Measurements from ENCODE around the gene NFU1.
A peak's percentile ranks its signal among the peaks of the same experiment; 100 is the strongest.
"Not testable (repeated sequence)": the region's sequence is repeated elsewhere in the genome, so short reads cannot be mapped to it uniquely, and the experiment has no call there.

NFU1 gene

DNA sequence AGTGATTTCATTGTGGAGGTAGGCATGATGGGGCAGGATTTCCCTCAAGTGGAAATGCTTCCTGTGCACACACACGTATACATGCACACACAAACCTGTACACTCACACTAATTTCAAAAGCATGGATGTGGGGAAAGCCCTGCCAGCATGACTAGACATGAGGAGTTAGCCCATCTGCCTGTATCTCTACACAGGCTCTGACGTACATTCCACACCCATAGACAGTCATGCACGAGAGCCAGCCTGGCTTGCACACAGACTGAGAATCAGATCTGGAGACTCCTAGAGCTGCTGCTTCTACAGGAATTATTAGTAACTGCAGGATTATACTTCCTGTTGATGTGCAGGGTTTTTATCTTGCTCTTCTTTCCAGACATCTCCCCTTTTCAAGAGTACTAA is 27.3 kb upstream of the NFU1 start:
- H3K27me3 Mint-ChIP-seq = no peaks in the 10 kb centered on the region
- H3K27ac Mint-ChIP-seq = peak overlapping the region in 1 of 2 donors; percentile 71
- DNase-seq = no peak
- H3K4me1 Mint-ChIP-seq (ENCODE audit: low read depth in 2 of 2) = peaks cover 6 to 8% of the 10 kb centered on the region in 2 donors
- no peak overlapping the region for H3K4me3 Mint-ChIP-seq
- ATAC-seq (replicated peaks) = no peak
- no peaks in the 10 kb centered on the region for H3K9me3 Mint-ChIP-seq
- peaks cover 34% of the 10 kb centered on the region for H3K36me3 Mint-ChIP-seq (ENCODE audit: insufficient read depth)

DNA sequence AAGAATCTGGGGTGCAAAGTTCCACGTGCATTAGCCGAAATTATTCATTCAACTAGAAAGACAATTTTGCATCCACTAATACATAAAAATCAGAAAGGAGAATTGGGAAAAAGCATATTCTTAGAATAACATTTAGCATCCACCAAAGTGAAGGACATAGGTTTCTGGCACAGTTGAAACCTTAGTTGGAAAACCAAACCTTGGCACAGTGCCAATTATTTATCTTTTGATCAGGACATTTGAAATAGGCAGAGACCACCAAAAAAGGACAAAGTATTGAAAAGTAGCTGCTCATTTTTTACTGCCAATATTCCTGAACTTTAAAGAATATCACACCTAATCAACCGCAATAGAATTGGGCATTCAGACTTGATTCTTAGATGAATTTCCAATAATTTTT is 25.5 kb upstream of the NFU1 start:
- Mint-ChIP-seq H3K4me1 (ENCODE audit: low read depth in 2 of 2) (peaks cover 3 to 6% of the 10 kb centered on the region in 2 donors), H3K36me3 (ENCODE audit: insufficient read depth) (peaks cover 34% of the 10 kb centered on the region), H3K4me3 (no peak overlapping the region), H3K9me3 (no peaks in the 10 kb centered on the region), H3K27ac (peak overlapping the region in 1 of 2 donors; percentile 57), H3K27me3 (no peaks in the 10 kb centered on the region)
- no peak for DNase-seq
- no peak for ATAC-seq (replicated peaks)

DNA sequence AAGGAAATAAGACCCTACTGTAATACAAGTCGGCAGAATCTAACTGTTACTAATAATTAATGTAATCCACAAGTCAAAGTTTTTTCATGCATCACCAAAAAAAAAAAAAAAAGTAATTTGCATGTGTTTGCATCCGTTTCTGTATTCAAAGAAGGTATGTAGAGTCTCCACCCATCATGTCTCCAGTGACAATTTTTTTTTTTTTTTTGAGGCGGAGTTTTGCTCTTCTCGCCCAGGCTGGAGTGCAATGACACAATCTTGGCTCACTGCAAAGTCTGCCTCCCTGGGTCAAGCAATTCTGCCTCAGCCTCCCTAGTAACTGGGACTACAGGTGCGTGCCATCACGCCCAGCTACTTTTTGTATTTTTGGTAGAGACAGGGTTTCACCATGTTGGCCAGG is 24.2 kb upstream of the NFU1 start:
- H3K4me1 Mint-ChIP-seq (ENCODE audit: low read depth in 2 of 2) = peaks cover 0 to 6% of the 10 kb centered on the region in 2 donors
- DNase-seq = no peak
- no peaks in the 10 kb centered on the region for H3K9me3 Mint-ChIP-seq
- no peak overlapping the region for H3K4me3 Mint-ChIP-seq
- H3K27ac Mint-ChIP-seq = no peak overlapping the region
- H3K36me3 Mint-ChIP-seq (ENCODE audit: insufficient read depth) = peaks cover 30% of the 10 kb centered on the region
- ATAC-seq (replicated peaks) = no peak
- H3K27me3 Mint-ChIP-seq = no peaks in the 10 kb centered on the region

GRCh38 chr2:69459936-69460335 is 22.7 kb upstream of the NFU1 start:
- no peak overlapping the region for H3K27ac Mint-ChIP-seq
- H3K36me3 Mint-ChIP-seq (ENCODE audit: insufficient read depth) = peaks cover 24% of the 10 kb centered on the region
- H3K4me1 Mint-ChIP-seq (ENCODE audit: low read depth in 2 of 2) = peaks cover 2 to 12% of the 10 kb centered on the region in 2 donors
- H3K27me3 Mint-ChIP-seq = no peaks in the 10 kb centered on the region
- DNase-seq (no peak), ATAC-seq (replicated peaks) (no peak)
- H3K9me3 Mint-ChIP-seq = no peaks in the 10 kb centered on the region
- no peak overlapping the region for H3K4me3 Mint-ChIP-seq

- Mint-ChIP-seq H3K4me1 (ENCODE audit: low read depth in 2 of 2) (peaks cover 2 to 9% of the 10 kb centered on the region in 2 donors), H3K4me3 (no peak overlapping the region), H3K9me3 (no peaks in the 10 kb centered on the region), H3K27me3 (no peaks in the 10 kb centered on the region), H3K27ac (peak overlapping the region; percentile 3 to 44), H3K36me3 (ENCODE audit: insufficient read depth) (peaks cover 11% of the 10 kb centered on the region)
- no peak for ATAC-seq (replicated peaks)
- no peak for DNase-seq
Measured at GRCh38 chr2:69456950-69457445, 19.8 kb upstream of the NFU1 start.

- Mint-ChIP-seq H3K9me3 (no peaks in the 10 kb centered on the region), H3K36me3 (ENCODE audit: insufficient read depth) (peaks cover 4% of the 10 kb centered on the region), H3K4me3 (no peak overlapping the region), H3K4me1 (ENCODE audit: low read depth in 2 of 2) (peaks cover 2 to 9% of the 10 kb centered on the region in 2 donors), H3K27ac (peak overlapping the region; percentile 44 to 67), H3K27me3 (no peaks in the 10 kb centered on the region)
- DNase-seq (no peak), ATAC-seq (replicated peaks) (no peak)
Measured at GRCh38 chr2:69456154-69456553, 18.9 kb upstream of the NFU1 start.

- peaks cover 4% of the 10 kb centered on the region for H3K36me3 Mint-ChIP-seq (ENCODE audit: insufficient read depth)
- DNase-seq (no peak), ATAC-seq (replicated peaks) (no peak)
- no peaks in the 10 kb centered on the region for H3K27me3 Mint-ChIP-seq
- H3K9me3 Mint-ChIP-seq = no peaks in the 10 kb centered on the region
- H3K27ac Mint-ChIP-seq = peak overlapping the region in 1 of 2 donors; percentile 67
- no peak overlapping the region for H3K4me3 Mint-ChIP-seq
- H3K4me1 Mint-ChIP-seq (ENCODE audit: low read depth in 2 of 2) = peaks cover 2 to 9% of the 10 kb centered on the region in 2 donors
Measured at GRCh38 chr2:69454976-69455375, 17.7 kb upstream of the NFU1 start.

DNA sequence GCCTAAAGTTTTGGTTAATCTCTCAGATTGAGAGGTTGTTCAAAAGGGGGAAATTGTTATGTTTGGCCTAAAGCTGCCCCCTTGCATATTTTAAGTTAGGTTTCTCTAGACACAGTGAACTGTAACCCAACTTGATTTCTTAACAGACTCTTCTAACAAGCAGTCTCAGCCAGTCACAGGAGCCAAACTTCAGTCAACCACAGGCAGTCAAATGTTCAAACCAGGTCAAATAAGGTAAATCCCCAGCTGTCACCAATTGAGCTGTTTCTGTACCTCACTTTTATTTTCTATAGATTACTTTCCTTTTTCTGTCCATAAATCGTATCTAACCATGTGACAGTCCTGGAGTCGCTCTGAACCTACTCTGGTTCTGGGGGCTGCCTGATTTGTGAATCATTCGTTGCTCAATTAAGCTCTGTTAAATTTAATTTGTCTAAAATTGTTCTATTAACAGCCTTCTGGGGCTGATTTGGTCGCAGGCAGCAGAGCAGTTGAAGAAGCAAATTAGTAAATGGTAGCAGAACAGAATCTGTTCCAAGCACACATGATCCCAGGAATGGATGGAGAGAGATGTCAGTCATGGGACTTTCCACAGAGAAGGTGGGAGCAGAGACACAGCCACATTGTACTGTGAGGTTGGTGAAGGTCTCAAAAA is 16.4 kb upstream of the NFU1 start:
- DNase-seq = no peak
- Mint-ChIP-seq H3K4me3 (no peak overlapping the region), H3K27me3 (no peaks in the 10 kb centered on the region), H3K36me3 (ENCODE audit: insufficient read depth) (peaks cover 4% of the 10 kb centered on the region), H3K27ac (no peak overlapping the region), H3K4me1 (ENCODE audit: low read depth in 2 of 2) (peaks cover 2 to 9% of the 10 kb centered on the region in 2 donors), H3K9me3 (no peaks in the 10 kb centered on the region)
- ATAC-seq (replicated peaks) = peak; percentile 51

- Mint-ChIP-seq H3K27me3 (no peaks in the 10 kb centered on the region), H3K4me1 (ENCODE audit: low read depth in 2 of 2) (peaks cover 2 to 9% of the 10 kb centered on the region in 2 donors), H3K36me3 (ENCODE audit: insufficient read depth) (peaks cover 4% of the 10 kb centered on the region), H3K9me3 (no peaks in the 10 kb centered on the region), H3K27ac (no peak overlapping the region), H3K4me3 (no peak overlapping the region)
- DNase-seq = no peak
- ATAC-seq (replicated peaks) = no peak
Measured at GRCh38 chr2:69452687-69453086, 15.5 kb upstream of the NFU1 start.

DNA sequence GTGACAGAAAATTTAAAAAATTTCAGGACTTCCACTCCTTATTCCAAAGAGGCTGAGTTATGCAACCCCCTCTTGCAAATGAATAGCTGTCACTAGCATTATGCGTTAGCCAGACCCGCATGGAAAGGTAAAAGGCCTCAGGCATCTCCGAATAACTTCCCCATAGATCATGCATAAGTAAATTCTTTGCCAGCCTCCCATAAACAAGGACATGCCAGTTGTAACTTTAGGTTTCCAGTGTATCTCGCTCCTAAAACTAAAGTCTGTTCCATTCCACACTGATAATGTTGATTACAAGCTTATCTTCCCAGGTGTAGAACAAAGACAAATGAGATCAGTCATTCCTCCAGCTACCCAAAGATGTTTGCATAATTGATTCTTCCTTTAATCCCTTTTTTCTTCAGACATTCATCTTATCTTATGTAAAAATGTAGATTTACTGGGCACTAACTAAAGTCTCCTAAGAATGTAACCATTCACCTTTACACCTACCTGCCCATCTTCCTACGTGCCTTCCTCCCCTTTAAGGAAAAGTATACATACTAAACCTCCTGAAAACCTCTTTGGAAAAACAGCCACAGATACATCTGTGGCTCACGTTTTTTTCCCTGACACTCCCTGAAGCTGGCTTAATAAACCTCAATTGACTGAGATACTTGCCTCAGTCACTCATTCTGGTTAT is 13.6 kb upstream of the NFU1 start:
- ATAC-seq (replicated peaks) (no peak), DNase-seq (no peak)
- H3K9me3 Mint-ChIP-seq = no peaks in the 10 kb centered on the region
- peaks cover 2 to 7% of the 10 kb centered on the region in 2 donors for H3K4me1 Mint-ChIP-seq (ENCODE audit: low read depth in 2 of 2)
- no peaks in the 10 kb centered on the region for H3K27me3 Mint-ChIP-seq
- H3K4me3 Mint-ChIP-seq = no peak overlapping the region
- no peak overlapping the region for H3K27ac Mint-ChIP-seq
- no peaks in the 10 kb centered on the region for H3K36me3 Mint-ChIP-seq (ENCODE audit: insufficient read depth)

- H3K36me3 Mint-ChIP-seq (ENCODE audit: insufficient read depth) = no peaks in the 10 kb centered on the region
- H3K4me1 Mint-ChIP-seq (ENCODE audit: low read depth in 2 of 2) = no peaks in the 10 kb centered on the region
- ATAC-seq (replicated peaks) (no peak), DNase-seq (no peak)
- H3K27ac Mint-ChIP-seq = no peak overlapping the region
- H3K4me3 Mint-ChIP-seq = no peak overlapping the region
- no peaks in the 10 kb centered on the region for H3K27me3 Mint-ChIP-seq
- no peaks in the 10 kb centered on the region for H3K9me3 Mint-ChIP-seq
Measured at GRCh38 chr2:69449906-69450305, 12.7 kb upstream of the NFU1 start.

GRCh38 chr2:69443673-69444072 is 6.4 kb upstream of the NFU1 start:
- not testable (repeated sequence) for H3K4me1 Mint-ChIP-seq (ENCODE audit: low read depth in 2 of 2); DNase-seq; H3K36me3 Mint-ChIP-seq (ENCODE audit: insufficient read depth); ATAC-seq (replicated peaks); H3K27me3 Mint-ChIP-seq; H3K4me3 Mint-ChIP-seq; H3K9me3 Mint-ChIP-seq; H3K27ac Mint-ChIP-seq

GRCh38 chr2:69439499-69439898 is 2.3 kb upstream of the NFU1 start:
- H3K4me1 Mint-ChIP-seq (ENCODE audit: low read depth in 2 of 2) = peaks cover 16 to 27% of the 10 kb centered on the region in 2 donors
- H3K4me3 Mint-ChIP-seq; H3K27me3 Mint-ChIP-seq; DNase-seq; H3K9me3 Mint-ChIP-seq; ATAC-seq (replicated peaks): not testable (repeated sequence)
- peaks cover 24% of the 10 kb centered on the region for H3K36me3 Mint-ChIP-seq (ENCODE audit: insufficient read depth)
- H3K27ac Mint-ChIP-seq = peak overlapping the region; percentile 10 to 97

DNA sequence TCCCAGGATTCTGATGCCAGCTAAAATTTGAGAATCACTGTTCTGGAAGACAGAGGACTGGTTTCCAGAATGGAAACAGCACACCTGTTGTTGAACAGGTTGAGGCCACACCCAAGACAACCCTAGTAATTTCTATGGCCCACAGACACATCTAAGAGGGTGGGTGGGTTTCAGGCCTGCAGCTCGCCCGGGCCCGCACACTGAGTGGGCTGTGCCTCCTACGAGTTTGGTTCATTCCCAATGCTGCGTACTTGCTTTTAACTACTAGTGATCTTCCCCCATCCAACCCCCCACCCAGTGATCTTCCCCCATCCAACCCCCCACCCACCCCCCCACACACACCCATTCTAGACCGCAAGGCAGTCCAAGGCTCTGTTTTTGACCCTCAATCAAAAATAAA is 1.3 kb upstream of the NFU1 start:
- H3K27ac Mint-ChIP-seq = peak overlapping the region; percentile 97
- no peaks in the 10 kb centered on the region for H3K27me3 Mint-ChIP-seq
- DNase-seq (no peak), ATAC-seq (replicated peaks) (no peak)
- H3K9me3 Mint-ChIP-seq = no peaks in the 10 kb centered on the region
- peaks cover 24% of the 10 kb centered on the region for H3K36me3 Mint-ChIP-seq (ENCODE audit: insufficient read depth)
- H3K4me1 Mint-ChIP-seq (ENCODE audit: low read depth in 2 of 2) = peaks cover 22 to 30% of the 10 kb centered on the region in 2 donors
- peak overlapping the region; percentile 44 to 88 for H3K4me3 Mint-ChIP-seq

Data from effector memory CD8-positive, alpha-beta T cell (primary cell).